Epidermal melanocyte (primary cell): Measurements from ENCODE around the gene TMEM14C.

Experiments
- DNase-seq: peaks from one replicate; pipeline ENCODE4 v3.0.0; 2011; ENCODE audit warnings: low spot score; ENCODE audit not compliant: insufficient read length

Gene TMEM14C

GRCh38 chr6:10722820-10723566 lies at the start of gene TMEM14C:
TMEM14C (plus strand) TSS chr6:10723070; CDS start chr6:10724614, 1,544 bp downstream.
- DNase-seq: peak; percentile 92

GRCh38 chr6:10676403-10676802 lies 46.5 kb upstream of the TMEM14C start:
- no peak for DNase-seq

GRCh38 chr6:10678456-10678855 lies 44.4 kb upstream of the TMEM14C start:
- DNase-seq: no peak

- no peak for DNase-seq
Measured at GRCh38 chr6:10681795-10682194, 41.1 kb upstream of the TMEM14C start.

GRCh38 chr6:10682355-10682988 lies 40.4 kb upstream of the TMEM14C start:
- no peak for DNase-seq

- DNase-seq: no peak
Measured at GRCh38 chr6:10684618-10685017, 38.3 kb upstream of the TMEM14C start.

- DNase-seq: no peak
Measured at GRCh38 chr6:10685092-10685915, 37.6 kb upstream of the TMEM14C start.

- no peak for DNase-seq
Measured at GRCh38 chr6:10686901-10687300, 36.0 kb upstream of the TMEM14C start.

GRCh38 chr6:10687582-10687981 lies 35.3 kb upstream of the TMEM14C start:
- no peak for DNase-seq

- DNase-seq: no peak
Measured at GRCh38 chr6:10690651-10691445, 32.0 kb upstream of the TMEM14C start.

- DNase-seq: no peak
Measured at GRCh38 chr6:10692965-10693538, 29.8 kb upstream of the TMEM14C start.

GRCh38 chr6:10694302-10695085 lies 28.4 kb upstream of the TMEM14C start, which contains the start of the genes C6orf52 and PAK1IP1:
C6orf52 (minus strand) TSS chr6:10694616; CDS start chr6:10687550, 7,066 bp downstream.
PAK1IP1 (plus strand) TSS chr6:10694972; CDS start chr6:10694986, 14 bp downstream.
- DNase-seq: peak; percentile 86

GRCh38 chr6:10695086-10695657 lies 27.7 kb upstream of the TMEM14C start:
- DNase-seq: no peak

GRCh38 chr6:10696655-10697054 lies 26.2 kb upstream of the TMEM14C start:
- DNase-seq: no peak

- DNase-seq: no peak
Measured at GRCh38 chr6:10713962-10714361, 8.9 kb upstream of the TMEM14C start.

- DNase-seq: no peak
Measured at GRCh38 chr6:10719296-10719963, 3.4 kb upstream of the TMEM14C start.

GRCh38 chr6:10719964-10720264 lies 3.0 kb upstream of the TMEM14C start:
- DNase-seq: no peak

- no peak for DNase-seq
Measured at GRCh38 chr6:10720265-10720959, 2.5 kb upstream of the TMEM14C start.
